Endothelial cell (in vitro differentiated cells): ENCODE results near the gene KLRC3. TPM values are rescaled to one million over a fixed set of nuclear protein-coding genes. Genes with fewer than 3 reads are reported as not detected.
A peak's percentile ranks its signal among the peaks of the same experiment; 100 is the strongest.

Experiments
- DNase-seq: peaks from one replicate; pipeline ENCODE4 v3.0.0; 2021; ENCODE audit warnings: low spot score
- H3K27ac Mint-ChIP-seq: one replicate; pipeline ENCODE4 v1.8.0; 2021; ENCODE audit warnings: mixed read lengths, inconsistent platforms; ENCODE audit not compliant: unreplicated experiment
- H3K27me3 Mint-ChIP-seq: one replicate; pipeline ENCODE4 v1.8.0; 2021; ENCODE audit warnings: mild to moderate bottlenecking, moderate library complexity, mixed read lengths, inconsistent platforms; ENCODE audit not compliant: unreplicated experiment
- H3K36me3 Mint-ChIP-seq: one replicate; pipeline ENCODE4 v1.8.0; 2021; ENCODE audit warnings: mild to moderate bottlenecking, low read depth, mixed read lengths, inconsistent platforms; ENCODE audit not compliant: unreplicated experiment
- H3K4me1 Mint-ChIP-seq: one replicate; pipeline ENCODE4 v1.8.0; 2021; ENCODE audit warnings: mild to moderate bottlenecking, mixed read lengths, inconsistent platforms; ENCODE audit not compliant: unreplicated experiment
- H3K4me3 Mint-ChIP-seq: one replicate; pipeline ENCODE4 v1.8.0; 2021; ENCODE audit warnings: mild to moderate bottlenecking, mixed read lengths, inconsistent platforms; ENCODE audit not compliant: unreplicated experiment
- H3K9me3 Mint-ChIP-seq: one replicate; pipeline ENCODE4 v1.8.0; 2021; ENCODE audit warnings: mixed read lengths, inconsistent platforms; ENCODE audit not compliant: unreplicated experiment
- total RNA-seq: library from RNA; stranded (reverse); fragmentation: NEBNext Ultra II Directional; extraction: Animal tissue kit (Norgen Biotek cat#: 25700); gene quantifications from one replicate; pipeline ENCODE4 v1.2.1, GENCODE V29; 2021; ENCODE audit not compliant: unreplicated experiment
- TF ChIP-seq, protein P1 (sequence below): fragments of 200-600 bp; sonication (generic); IDR thresholded peaks from one replicate; pipeline ENCODE4 v1.5.0; 2021; ENCODE audit warnings: antibody characterized with exemption; ENCODE audit not compliant: unreplicated experiment

KLRC3 gene
- total RNA-seq, 1 donor from 2014 or later: not detected

- peaks cover 4% of the 10 kb centered on the region for H3K36me3 Mint-ChIP-seq
- H3K4me1 Mint-ChIP-seq: peaks cover 12% of the 10 kb centered on the region
- peak; percentile 16 for DNase-seq
- no peaks in the 10 kb centered on the region for H3K9me3 Mint-ChIP-seq
- H3K4me3 Mint-ChIP-seq: no peak overlapping the region
- no peaks in the 10 kb centered on the region for H3K27me3 Mint-ChIP-seq
- H3K27ac Mint-ChIP-seq: no peak overlapping the region
- TF ChIP-seq, protein P1, sequence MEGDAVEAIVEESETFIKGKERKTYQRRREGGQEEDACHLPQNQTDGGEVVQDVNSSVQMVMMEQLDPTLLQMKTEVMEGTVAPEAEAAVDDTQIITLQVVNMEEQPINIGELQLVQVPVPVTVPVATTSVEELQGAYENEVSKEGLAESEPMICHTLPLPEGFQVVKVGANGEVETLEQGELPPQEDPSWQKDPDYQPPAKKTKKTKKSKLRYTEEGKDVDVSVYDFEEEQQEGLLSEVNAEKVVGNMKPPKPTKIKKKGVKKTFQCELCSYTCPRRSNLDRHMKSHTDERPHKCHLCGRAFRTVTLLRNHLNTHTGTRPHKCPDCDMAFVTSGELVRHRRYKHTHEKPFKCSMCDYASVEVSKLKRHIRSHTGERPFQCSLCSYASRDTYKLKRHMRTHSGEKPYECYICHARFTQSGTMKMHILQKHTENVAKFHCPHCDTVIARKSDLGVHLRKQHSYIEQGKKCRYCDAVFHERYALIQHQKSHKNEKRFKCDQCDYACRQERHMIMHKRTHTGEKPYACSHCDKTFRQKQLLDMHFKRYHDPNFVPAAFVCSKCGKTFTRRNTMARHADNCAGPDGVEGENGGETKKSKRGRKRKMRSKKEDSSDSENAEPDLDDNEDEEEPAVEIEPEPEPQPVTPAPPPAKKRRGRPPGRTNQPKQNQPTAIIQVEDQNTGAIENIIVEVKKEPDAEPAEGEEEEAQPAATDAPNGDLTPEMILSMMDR: no peak
These were observed 55.4 kb downstream of the KLRC3 start for GRCh38 chr12:10364815-10365622.

DNA sequence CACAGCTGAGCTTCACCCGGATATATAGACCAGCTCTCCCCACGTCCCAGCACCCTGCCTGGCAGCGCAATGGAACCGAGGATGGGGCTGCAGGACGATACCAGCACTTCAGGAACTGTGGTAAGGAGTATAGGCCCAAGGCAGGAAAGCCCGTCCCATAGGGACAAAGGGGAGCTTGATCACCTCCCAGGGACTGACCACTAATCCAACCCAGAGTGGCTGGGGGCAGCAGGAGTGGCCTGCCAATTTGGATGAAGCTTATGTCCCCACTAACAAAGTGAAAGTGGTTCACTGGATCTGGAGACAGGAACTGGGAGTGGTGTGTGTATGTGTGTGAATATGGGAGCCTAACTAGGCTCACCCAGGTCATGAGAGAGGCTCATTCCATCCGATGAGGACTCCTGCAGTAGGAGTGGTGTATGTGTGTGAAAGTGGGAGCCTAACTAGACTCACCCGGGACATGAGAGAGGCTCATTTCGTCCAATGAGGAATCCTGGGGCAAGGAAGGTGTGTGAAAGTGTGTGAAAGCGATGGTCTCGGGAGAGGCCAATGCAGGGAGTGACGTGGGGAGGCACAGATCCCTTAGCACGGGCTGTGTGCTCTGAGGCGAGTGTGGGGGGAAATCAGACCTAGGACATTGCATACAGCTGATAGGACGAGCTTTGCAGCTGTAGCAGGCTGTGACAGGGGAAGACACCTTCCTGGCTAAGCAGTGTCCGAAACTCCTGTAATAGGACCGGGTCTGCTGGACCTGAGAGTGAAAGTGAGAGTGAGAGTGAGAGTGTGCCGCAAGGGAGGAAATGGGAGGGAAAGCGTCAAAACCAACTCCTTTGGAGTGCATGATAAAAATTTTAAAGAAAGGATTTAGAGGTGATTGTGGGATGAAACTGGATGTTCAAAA is 56.2 kb downstream of the KLRC3 start:
- peak; percentile 12 for DNase-seq
- Mint-ChIP-seq H3K9me3 (no peaks in the 10 kb centered on the region), H3K4me3 (no peak overlapping the region), H3K36me3 (peaks cover 4% of the 10 kb centered on the region), H3K27me3 (no peaks in the 10 kb centered on the region), H3K4me1 (peaks cover 12% of the 10 kb centered on the region), H3K27ac (no peak overlapping the region)
- TF ChIP-seq, protein P1: no peak

DNA sequence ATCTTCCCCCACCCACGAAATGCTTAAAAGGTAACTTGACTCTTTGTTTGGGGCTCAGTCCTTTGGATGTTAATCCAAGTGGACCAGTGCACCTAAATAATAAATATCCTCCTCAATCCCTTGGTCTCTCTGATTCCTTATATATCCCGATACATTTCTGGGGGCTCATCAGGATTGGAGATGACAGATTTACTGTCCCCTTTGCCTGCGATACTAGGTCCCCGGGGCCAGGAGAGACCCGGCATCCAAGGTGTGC is 56.8 kb downstream of the KLRC3 start:
- H3K4me3 Mint-ChIP-seq: no peak overlapping the region
- no peak overlapping the region for H3K27ac Mint-ChIP-seq
- H3K36me3 Mint-ChIP-seq: peaks cover 4% of the 10 kb centered on the region
- no peaks in the 10 kb centered on the region for H3K9me3 Mint-ChIP-seq
- TF ChIP-seq, protein P1: no peak
- H3K4me1 Mint-ChIP-seq: peaks cover 12% of the 10 kb centered on the region
- no peaks in the 10 kb centered on the region for H3K27me3 Mint-ChIP-seq
- no peak for DNase-seq

DNA sequence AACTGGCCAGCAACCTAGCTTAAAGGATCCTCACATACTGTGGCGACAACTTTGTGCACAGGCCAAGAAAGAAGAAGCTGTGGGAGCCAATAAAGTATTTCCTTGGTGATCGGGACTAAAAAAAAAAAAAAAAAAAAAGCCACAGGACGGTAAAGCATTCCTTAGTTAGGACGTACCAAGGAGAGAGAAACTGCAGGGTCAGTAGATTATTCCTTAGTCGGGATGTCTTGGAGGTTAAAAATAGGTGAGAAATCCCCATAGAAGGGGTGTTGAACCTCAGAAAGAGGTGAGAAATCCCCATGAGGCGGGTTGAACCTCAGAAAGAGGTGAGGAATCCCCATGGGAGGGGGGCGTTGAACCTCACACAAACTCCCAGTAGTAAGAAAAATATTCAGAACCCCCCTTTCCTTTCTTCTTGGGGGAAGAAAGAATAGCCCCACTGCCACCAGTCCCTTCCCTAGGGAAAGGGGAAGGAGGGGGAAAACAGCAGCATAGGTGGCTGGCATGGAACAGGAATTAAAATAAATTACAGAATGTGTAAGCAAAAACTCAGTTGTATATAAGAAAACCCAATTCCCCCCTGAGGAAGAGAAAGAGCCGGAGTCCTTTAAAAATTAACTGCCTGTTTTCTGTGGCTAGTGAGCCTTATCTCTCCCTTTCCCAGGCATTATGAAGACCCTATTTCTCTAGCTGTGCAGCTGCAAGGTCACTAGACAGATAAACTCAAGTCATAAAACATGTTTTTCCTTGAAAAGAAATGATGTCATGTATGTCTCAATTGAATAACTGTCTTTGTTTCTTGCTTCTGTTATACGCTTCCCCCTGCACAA is 57.4 kb downstream of the KLRC3 start:
- TF ChIP-seq, protein P1: no peak
- Mint-ChIP-seq H3K36me3 (peaks cover 4% of the 10 kb centered on the region), H3K9me3 (no peaks in the 10 kb centered on the region), H3K4me3 (no peak overlapping the region), H3K27ac (peak overlapping the region; percentile 74), H3K27me3 (no peaks in the 10 kb centered on the region), H3K4me1 (peaks cover 12% of the 10 kb centered on the region)
- no peak for DNase-seq
